ENCODE results near the gene DCAF15. TPM values are rescaled to one million over a fixed set of nuclear protein-coding genes. Genes with fewer than 3 reads are reported as not detected.
A peak's percentile ranks its signal among the peaks of the same experiment; 100 is the strongest.

Gene DCAF15
- total RNA-seq, 1 experiment from 2014 or later = 35.5 TPM

DNA sequence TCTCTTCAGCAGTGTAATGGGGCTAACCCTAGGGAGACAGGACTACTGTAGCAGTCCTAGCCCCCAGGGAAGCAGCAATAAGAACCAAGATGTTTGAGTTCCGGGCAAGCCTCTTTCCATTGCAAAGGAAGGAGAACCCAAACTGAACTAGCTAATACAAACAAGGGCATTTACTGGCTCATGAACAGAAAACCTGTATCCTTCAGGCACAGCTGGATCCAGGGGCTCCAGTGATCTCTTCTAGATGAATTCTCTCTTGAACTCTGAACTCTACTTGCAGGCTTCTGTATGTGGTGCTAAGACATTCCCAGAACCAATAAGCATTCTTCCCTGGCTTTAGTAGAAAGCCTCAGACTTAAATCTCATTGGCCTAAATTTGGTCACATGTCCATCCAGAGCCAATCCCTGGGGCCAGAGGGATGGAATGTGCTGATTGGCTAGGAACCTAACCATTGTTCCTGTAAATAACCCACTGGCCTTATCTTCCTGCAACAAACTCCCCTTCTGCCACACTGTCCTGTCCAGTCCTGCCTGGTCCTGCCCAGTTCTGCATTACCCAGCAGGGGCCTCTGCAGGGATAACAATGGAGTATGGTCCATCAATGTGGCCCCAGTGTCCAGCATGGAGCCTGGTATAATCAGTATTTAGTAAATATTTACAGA, 10.2 kb upstream of the DCAF15 start:
- Mint-ChIP-seq H3K27me3 (ENCODE audit: unreplicated experiment) (peaks cover 9% of the 10 kb centered on the region), H3K27ac (ENCODE audit: unreplicated experiment) (no peak overlapping the region), H3K36me3 (ENCODE audit: insufficient read depth, unreplicated experiment) (no peaks in the 10 kb centered on the region), H3K4me3 (ENCODE audit: low read depth, unreplicated experiment) (no peak overlapping the region), H3K4me1 (ENCODE audit: low read depth, unreplicated experiment) (peaks cover 6% of the 10 kb centered on the region), H3K9me3 (ENCODE audit: low read depth, unreplicated experiment) (no peaks in the 10 kb centered on the region)
- no TSS peak for BruUV-seq (replicated peaks)
- intact Hi-C loops (cut with micrococcal nuclease; ENCODE audit: unreplicated experiment) = no loop called here
- CTCF ChIA-PET = no interaction called here
- TF ChIP-seq, protein P1, sequence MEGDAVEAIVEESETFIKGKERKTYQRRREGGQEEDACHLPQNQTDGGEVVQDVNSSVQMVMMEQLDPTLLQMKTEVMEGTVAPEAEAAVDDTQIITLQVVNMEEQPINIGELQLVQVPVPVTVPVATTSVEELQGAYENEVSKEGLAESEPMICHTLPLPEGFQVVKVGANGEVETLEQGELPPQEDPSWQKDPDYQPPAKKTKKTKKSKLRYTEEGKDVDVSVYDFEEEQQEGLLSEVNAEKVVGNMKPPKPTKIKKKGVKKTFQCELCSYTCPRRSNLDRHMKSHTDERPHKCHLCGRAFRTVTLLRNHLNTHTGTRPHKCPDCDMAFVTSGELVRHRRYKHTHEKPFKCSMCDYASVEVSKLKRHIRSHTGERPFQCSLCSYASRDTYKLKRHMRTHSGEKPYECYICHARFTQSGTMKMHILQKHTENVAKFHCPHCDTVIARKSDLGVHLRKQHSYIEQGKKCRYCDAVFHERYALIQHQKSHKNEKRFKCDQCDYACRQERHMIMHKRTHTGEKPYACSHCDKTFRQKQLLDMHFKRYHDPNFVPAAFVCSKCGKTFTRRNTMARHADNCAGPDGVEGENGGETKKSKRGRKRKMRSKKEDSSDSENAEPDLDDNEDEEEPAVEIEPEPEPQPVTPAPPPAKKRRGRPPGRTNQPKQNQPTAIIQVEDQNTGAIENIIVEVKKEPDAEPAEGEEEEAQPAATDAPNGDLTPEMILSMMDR (IDR thresholded peaks at IDR 0.05; ENCODE audit: unreplicated experiment) = no peak
- no peak for DNase-seq

DNA sequence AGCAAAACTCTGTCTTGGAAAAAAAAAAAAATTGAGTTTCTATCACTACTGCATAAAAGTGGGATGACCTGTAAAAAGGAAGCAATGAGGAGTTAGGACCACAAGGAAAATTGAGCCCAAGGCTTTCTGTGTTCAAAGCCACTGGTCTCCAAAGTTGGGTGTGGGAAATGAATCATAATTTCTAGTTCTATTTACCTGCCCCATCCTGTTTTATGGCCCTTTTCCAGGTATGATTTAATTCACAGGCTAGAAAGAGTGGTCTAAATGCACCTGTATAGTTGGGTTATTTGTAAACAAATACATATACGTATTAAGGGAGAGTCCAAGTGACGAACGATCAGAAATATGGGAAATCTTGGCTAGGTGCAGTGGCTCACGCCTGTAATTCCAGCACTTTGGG, 5.9 kb upstream of the DCAF15 start:
- Mint-ChIP-seq H3K27ac (ENCODE audit: unreplicated experiment) (no peak overlapping the region), H3K27me3 (ENCODE audit: unreplicated experiment) (no peaks in the 10 kb centered on the region), H3K4me3 (ENCODE audit: low read depth, unreplicated experiment) (no peak overlapping the region), H3K4me1 (ENCODE audit: low read depth, unreplicated experiment) (no peaks in the 10 kb centered on the region), H3K9me3 (ENCODE audit: low read depth, unreplicated experiment) (no peaks in the 10 kb centered on the region), H3K36me3 (ENCODE audit: insufficient read depth, unreplicated experiment) (no peaks in the 10 kb centered on the region)
- DNase-seq = no peak
- intact Hi-C loops (cut with micrococcal nuclease; ENCODE audit: unreplicated experiment) = no loop called here
- no TSS peak for BruUV-seq (replicated peaks)
- TF ChIP-seq, protein P1 (IDR thresholded peaks at IDR 0.05; ENCODE audit: unreplicated experiment) = no peak
- CTCF ChIA-PET = no interaction called here

DNA sequence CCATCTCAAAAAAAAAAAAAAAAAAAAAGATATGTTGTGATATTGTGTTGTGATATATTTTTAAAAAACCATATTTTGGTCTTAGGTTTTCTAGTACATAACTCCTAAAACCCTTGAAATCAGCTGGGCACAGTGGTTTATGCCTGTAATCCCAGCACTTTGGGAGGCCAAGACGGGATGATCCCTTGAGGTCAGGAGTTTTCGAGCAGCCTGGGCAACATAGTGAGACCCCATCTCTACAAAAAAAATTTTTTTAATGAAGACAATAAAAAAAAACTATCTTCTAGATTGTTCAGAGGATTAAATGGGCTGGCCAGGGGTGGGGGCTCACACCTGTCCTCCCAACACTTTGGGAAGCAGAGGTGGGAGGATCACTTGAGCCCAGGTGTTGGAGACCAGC, 1.3 kb upstream of the DCAF15 start:
- Mint-ChIP-seq H3K9me3 (ENCODE audit: low read depth, unreplicated experiment) (no peaks in the 10 kb centered on the region), H3K27me3 (ENCODE audit: unreplicated experiment) (no peaks in the 10 kb centered on the region), H3K27ac (ENCODE audit: unreplicated experiment) (no peak overlapping the region), H3K4me1 (ENCODE audit: low read depth, unreplicated experiment) (no peaks in the 10 kb centered on the region), H3K36me3 (ENCODE audit: insufficient read depth, unreplicated experiment) (peaks cover 29% of the 10 kb centered on the region), H3K4me3 (ENCODE audit: low read depth, unreplicated experiment) (no peak overlapping the region)
- intact Hi-C loops (cut with micrococcal nuclease; ENCODE audit: unreplicated experiment) = no loop called here
- BruUV-seq (replicated peaks) = no TSS peak
- DNase-seq = no peak
- CTCF ChIA-PET = no interaction called here
- TF ChIP-seq, protein P1 (IDR thresholded peaks at IDR 0.05; ENCODE audit: unreplicated experiment) = no peak

DNA sequence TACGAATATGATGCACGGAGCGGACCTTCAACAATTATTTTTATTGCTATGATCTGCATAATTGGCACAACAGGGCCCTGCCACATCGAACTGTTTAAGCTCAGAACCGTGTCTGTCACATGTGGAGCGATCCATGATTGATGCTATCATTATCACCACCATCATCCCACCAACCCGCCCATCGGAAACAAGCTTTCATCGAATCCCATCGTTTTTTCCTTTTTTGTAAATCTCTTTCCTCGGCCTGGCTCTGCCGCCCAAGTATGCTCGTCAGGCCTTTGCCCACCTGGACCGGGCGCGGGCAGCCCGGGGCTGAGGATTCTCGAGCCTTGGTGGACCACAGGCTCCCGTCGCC, 533 bp upstream of the DCAF15 start:
- CTCF ChIA-PET = interaction anchor here (0.8 kb wide), 1 partner anchor 49 kb away, joined by 5 read pairs; no protein-coding TSS in a partner anchor
- DNase-seq = no peak
- Mint-ChIP-seq H3K27me3 (ENCODE audit: unreplicated experiment) (no peaks in the 10 kb centered on the region), H3K4me3 (ENCODE audit: low read depth, unreplicated experiment) (peak overlapping the region; percentile 73), H3K27ac (ENCODE audit: unreplicated experiment) (peak overlapping the region; percentile 67), H3K9me3 (ENCODE audit: low read depth, unreplicated experiment) (no peaks in the 10 kb centered on the region), H3K4me1 (ENCODE audit: low read depth, unreplicated experiment) (no peaks in the 10 kb centered on the region), H3K36me3 (ENCODE audit: insufficient read depth, unreplicated experiment) (peaks cover 34% of the 10 kb centered on the region)
- TF ChIP-seq, protein P1 (IDR thresholded peaks at IDR 0.05; ENCODE audit: unreplicated experiment) = no peak
- intact Hi-C loops (cut with micrococcal nuclease; ENCODE audit: unreplicated experiment) = no loop called here
- BruUV-seq (replicated peaks) = no TSS peak
